Panc1 (cell line): ENCODE results near the gene NTM. TPM values are rescaled to one million over a fixed set of nuclear protein-coding genes. Genes with fewer than 3 reads are reported as not detected.

Experiments
- ATAC-seq: fragments of 200-7000 bp; cut with Tn5 transposase; 2 replicates; pipeline ENCODE4 v1.9.1; 2020; ENCODE audit warnings: mild to moderate bottlenecking, moderate library complexity
- BruUV-seq: library from RNA; stranded (reverse); fragments of 400-500 nt; replicated peaks from 2 replicates; lab custom pipeline; 2021; lab: Mats Ljungman, UMichigan
- CTCF ChIA-PET: fragments of 300-600 bp; sonication (Branson Sonifier 250); formaldehyde crosslinking; loops from one replicate; lab custom pipeline; 2022; ENCODE audit warnings: antibody characterized with exemption; lab: Charles Lee
- POLR2A ChIA-PET: fragments of 300-600 bp; sonication (Branson Sonifier 250); formaldehyde crosslinking; loops from one replicate; lab custom pipeline; 2022; ENCODE audit warnings: antibody characterized with exemption; lab: Charles Lee
- DNase-seq: peaks from one replicate; pipeline ENCODE4 v3.0.0-alpha.2; 2010; ENCODE audit warnings: low read depth, low spot score
- H3K27ac ChIP-seq: 2 replicates; pipeline ENCODE4 v1.5.1; 2011; ENCODE audit warnings: mild to moderate bottlenecking, low read length, inconsistent platforms
- H3K27me3 ChIP-seq: fragments of 200-500 bp; sonication (Bioruptor generic); 2 replicates; pipeline ENCODE4 v1.6.0; 2014; ENCODE audit warnings: low read length, inconsistent platforms; ENCODE audit not compliant: control insufficient read depth, insufficient read depth
- H3K36me3 ChIP-seq: fragments of 200-500 bp; sonication (Bioruptor generic); 2 replicates; pipeline ENCODE4 v1.5.1; 2014; ENCODE audit warnings: inconsistent platforms, mild to moderate bottlenecking, low read length, moderate library complexity; ENCODE audit not compliant: control insufficient read depth, insufficient read depth
- H3K4me1 ChIP-seq: 2 replicates; pipeline ENCODE4 v1.5.1; 2011; ENCODE audit warnings: inconsistent platforms, mild to moderate bottlenecking, low read length, moderate library complexity; ENCODE audit not compliant: control insufficient read depth, insufficient read depth
- H3K4me3 ChIP-seq, 2 experiments: 2 replicates each; pipeline ENCODE4 v1.5.1; 2011 to 2012; ENCODE audit warnings: low read depth in 2 of 2, low read length in 2 of 2, mild to moderate bottlenecking in 2 of 2, inconsistent platforms in 1 of 2, moderate library complexity in 1 of 2
- H3K9me3 ChIP-seq: fragments of 200-500 bp; sonication (Bioruptor generic); 2 replicates; pipeline ENCODE4 v1.5.1; 2014; ENCODE audit warnings: low read depth, mild to moderate bottlenecking, inconsistent platforms, low read length, moderate library complexity; ENCODE audit not compliant: control insufficient read depth, insufficient read depth
- POLR2AphosphoS5 ChIP-seq: IDR thresholded peaks from 2 replicates; pipeline ENCODE4 v1.6.1; 2012; ENCODE audit warnings: mild to moderate bottlenecking, low read depth, low read length, moderate library complexity
- SIN3A ChIP-seq: IDR thresholded peaks from 2 replicates; pipeline ENCODE4 v1.6.1; 2012; ENCODE audit warnings: low read depth, mild to moderate bottlenecking, low read length, moderate library complexity, borderline replicate concordance; ENCODE audit not compliant: insufficient read depth
- TCF7L2 ChIP-seq: IDR thresholded peaks from 2 replicates; pipeline ENCODE4 v1.6.1; 2011; ENCODE audit warnings: mild to moderate bottlenecking, low read depth, low read length, inconsistent platforms
- in situ Hi-C: cut with HindIII; loops from 2 replicates; pipeline ENCODE4 v1.10.0; 2016; ENCODE audit warnings: low sequenced_read_pairs, low pct_unique_long_range_greater_than_20kb
- intact Hi-C: fragments of 100-400 bp; cut with micrococcal nuclease; formaldehyde crosslinking; loops from one replicate; pipeline ENCODE4 v1.10.0; 2022; ENCODE audit not compliant: unreplicated experiment
- total RNA-seq: library from RNA; stranded (reverse); gene quantifications from one replicate; pipeline ENCODE4 v1.2.1, GENCODE V29; 2021; ENCODE audit not compliant: unreplicated experiment
- TF ChIP-seq, protein P1 (sequence below), 2 experiments: IDR thresholded peaks; 2 replicates each; pipeline ENCODE4 v1.6.1; 2011 to 2012; ENCODE audit warnings: low read depth in 2 of 2, control low read depth in 1 of 2, low read length in 1 of 2, mild to moderate bottlenecking in 1 of 2, moderate library complexity in 1 of 2; ENCODE audit not compliant: insufficient read depth in 1 of 2
- TF ChIP-seq, protein P2 (sequence below): fragments of 450-650 bp; IDR thresholded peaks from 2 replicates; pipeline ENCODE4 v1.5.1; 2017; ENCODE audit warnings: mild to moderate bottlenecking

The NTM gene
- total RNA-seq, 1 experiment from 2014 or later, result 0.10 TPM

DNA sequence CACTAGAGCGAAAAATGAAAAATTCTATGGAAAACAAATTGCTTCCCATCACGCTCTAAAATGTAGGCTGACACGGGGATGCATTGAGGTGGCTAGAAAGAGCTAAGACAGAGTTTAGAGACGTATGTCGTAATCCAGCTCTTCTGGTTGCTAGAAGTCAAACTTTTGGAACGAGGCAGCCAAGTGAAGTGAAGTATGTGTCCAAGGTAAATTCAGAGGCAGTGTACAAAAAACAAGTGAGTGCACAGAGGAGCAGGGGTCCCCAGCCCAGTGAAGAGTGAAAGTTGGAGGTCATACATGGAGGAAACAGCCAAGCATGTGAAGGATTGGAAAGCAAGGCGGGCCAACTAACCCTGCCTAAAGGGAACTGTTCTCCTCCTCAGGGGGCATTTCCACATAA is 528.5 kb downstream of the NTM start:
- ATAC-seq, result no peak
- intact Hi-C loops (no loop called here), in situ Hi-C loops (no loop called here)

DNA sequence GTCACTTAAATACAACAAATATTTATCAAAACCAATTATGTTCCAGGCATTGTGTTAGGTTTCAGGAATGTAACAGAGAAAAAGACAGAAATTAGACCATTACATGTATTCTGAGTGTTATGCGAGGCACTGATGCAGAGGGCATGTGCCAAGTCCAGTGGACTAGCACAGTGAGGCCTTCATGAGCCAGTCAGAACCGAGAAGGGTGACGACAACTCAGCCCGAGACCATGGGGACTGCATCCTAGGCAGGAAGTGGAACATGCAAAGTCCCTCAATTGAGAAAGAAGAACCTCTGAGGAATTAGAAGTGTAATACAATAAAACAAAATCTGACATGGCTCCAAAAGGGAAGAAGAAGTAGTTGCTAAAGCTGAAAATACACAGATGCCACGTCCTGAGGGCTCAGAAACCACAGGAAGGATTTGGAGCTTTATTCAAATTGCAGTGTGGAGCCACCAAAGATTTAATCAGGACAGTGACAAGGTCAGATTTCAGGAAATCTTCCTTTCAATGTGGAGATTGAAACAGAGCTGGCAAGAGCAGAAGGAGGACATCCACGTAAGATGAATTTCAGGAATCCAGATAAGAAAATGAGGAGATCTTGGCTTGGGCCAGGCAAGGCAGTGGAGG is 529.6 kb downstream of the NTM start:
- Histone ChIP-seq H3K4me3 (no peak overlapping the region), H3K36me3 (no peaks in the 10 kb centered on the region), H3K27ac (no peak overlapping the region), H3K9me3 (no peaks in the 10 kb centered on the region), H3K4me1 (no peaks in the 10 kb centered on the region), H3K27me3 (no peaks in the 10 kb centered on the region)
- CTCF ChIA-PET, result no interaction called here
- POLR2A ChIA-PET, result no interaction called here
- ATAC-seq (no peak), DNase-seq (no peak)
- intact Hi-C loops, result no loop called here
- BruUV-seq, result no TSS peak
- in situ Hi-C loops, result no loop called here
- TF ChIP-seq TCF7L2 (no peak), SIN3A (no peak), POLR2AphosphoS5 (no peak)
- TF ChIP-seq, protein P1, sequence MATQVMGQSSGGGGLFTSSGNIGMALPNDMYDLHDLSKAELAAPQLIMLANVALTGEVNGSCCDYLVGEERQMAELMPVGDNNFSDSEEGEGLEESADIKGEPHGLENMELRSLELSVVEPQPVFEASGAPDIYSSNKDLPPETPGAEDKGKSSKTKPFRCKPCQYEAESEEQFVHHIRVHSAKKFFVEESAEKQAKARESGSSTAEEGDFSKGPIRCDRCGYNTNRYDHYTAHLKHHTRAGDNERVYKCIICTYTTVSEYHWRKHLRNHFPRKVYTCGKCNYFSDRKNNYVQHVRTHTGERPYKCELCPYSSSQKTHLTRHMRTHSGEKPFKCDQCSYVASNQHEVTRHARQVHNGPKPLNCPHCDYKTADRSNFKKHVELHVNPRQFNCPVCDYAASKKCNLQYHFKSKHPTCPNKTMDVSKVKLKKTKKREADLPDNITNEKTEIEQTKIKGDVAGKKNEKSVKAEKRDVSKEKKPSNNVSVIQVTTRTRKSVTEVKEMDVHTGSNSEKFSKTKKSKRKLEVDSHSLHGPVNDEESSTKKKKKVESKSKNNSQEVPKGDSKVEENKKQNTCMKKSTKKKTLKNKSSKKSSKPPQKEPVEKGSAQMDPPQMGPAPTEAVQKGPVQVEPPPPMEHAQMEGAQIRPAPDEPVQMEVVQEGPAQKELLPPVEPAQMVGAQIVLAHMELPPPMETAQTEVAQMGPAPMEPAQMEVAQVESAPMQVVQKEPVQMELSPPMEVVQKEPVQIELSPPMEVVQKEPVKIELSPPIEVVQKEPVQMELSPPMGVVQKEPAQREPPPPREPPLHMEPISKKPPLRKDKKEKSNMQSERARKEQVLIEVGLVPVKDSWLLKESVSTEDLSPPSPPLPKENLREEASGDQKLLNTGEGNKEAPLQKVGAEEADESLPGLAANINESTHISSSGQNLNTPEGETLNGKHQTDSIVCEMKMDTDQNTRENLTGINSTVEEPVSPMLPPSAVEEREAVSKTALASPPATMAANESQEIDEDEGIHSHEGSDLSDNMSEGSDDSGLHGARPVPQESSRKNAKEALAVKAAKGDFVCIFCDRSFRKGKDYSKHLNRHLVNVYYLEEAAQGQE (IDR thresholded peaks at IDR 0.05; ENCODE audit: insufficient read depth in 1 of 2, low read depth in 2 of 2, low read length in 1 of 2), result no peak
- TF ChIP-seq, protein P2, sequence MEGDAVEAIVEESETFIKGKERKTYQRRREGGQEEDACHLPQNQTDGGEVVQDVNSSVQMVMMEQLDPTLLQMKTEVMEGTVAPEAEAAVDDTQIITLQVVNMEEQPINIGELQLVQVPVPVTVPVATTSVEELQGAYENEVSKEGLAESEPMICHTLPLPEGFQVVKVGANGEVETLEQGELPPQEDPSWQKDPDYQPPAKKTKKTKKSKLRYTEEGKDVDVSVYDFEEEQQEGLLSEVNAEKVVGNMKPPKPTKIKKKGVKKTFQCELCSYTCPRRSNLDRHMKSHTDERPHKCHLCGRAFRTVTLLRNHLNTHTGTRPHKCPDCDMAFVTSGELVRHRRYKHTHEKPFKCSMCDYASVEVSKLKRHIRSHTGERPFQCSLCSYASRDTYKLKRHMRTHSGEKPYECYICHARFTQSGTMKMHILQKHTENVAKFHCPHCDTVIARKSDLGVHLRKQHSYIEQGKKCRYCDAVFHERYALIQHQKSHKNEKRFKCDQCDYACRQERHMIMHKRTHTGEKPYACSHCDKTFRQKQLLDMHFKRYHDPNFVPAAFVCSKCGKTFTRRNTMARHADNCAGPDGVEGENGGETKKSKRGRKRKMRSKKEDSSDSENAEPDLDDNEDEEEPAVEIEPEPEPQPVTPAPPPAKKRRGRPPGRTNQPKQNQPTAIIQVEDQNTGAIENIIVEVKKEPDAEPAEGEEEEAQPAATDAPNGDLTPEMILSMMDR, result no peak

More for the DNA sequence above, 528.5 kb downstream of the NTM start:
- Histone ChIP-seq H3K36me3 (no peaks in the 10 kb centered on the region), H3K4me1 (no peaks in the 10 kb centered on the region), H3K27ac (no peak overlapping the region), H3K27me3 (no peaks in the 10 kb centered on the region), H3K4me3 (no peak overlapping the region), H3K9me3 (no peaks in the 10 kb centered on the region)
- ChIA-PET CTCF (no interaction called here), POLR2A (no interaction called here)
- BruUV-seq, result no TSS peak
- DNase-seq, result no peak
- TF ChIP-seq, protein P1 (IDR thresholded peaks at IDR 0.05; ENCODE audit: insufficient read depth in 1 of 2, low read depth in 2 of 2, low read length in 1 of 2), result no peak
- TF ChIP-seq, protein P2, result no peak
- TF ChIP-seq SIN3A, result no peak
- TF ChIP-seq TCF7L2, result no peak
- no peak for TF ChIP-seq POLR2AphosphoS5
